ENCODE results near the gene SPINT1. TPM values are rescaled to one million over a fixed set of nuclear protein-coding genes. Genes with fewer than 3 reads are reported as not detected.

Gene SPINT1
- total and polyA plus RNA-seq, 2 donors (not counting 1 experiment from before 2014, with no cell fraction given) = 14.4 to 21.3 TPM

DNA sequence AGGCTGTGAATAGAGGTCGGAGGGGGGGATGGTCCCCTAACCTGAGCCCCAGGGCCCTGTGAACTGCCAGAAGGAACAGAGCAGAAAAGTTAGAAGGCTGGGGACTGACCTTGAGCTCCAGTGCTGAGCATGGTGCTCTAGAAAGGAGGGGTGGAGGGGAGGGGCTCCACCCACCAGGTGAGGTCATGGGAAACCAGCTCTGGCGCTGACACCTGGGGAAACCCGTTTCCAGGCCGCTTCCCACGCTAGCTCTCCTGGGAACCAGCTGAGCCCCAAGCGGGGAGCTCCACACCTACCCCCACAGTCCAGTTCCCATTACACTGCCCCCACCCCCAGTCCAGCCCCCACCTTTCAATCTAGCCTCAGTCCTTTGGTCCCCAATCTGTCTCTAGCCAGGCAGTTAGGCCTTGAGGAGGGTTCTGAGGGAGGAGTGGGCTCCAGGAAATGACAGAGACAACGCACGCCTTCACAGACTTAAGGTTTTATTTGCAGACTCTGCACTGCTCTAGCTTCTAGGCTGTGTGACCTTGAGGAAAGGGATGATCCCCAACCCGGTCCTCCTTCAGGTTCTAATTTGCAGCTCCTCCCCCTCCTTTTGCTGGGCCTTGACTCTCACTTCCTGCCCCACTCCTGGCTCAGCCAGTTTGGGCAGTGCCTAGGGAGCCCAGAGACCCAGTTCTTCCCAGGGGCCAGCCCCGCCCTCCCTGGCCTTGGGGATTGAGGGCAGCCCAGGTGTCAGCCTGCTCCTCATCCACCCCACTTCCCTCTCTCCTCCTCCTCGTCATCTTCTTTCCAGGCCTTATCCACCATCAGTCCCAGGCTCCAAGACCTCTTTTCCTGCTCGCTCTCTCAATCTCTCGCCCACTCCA is 28.1 kb downstream of the SPINT1 start:
- H2AFZ ChIP-seq (ENCODE audit: insufficient read depth, low read depth, low read length, poor library complexity, severe bottlenecking) = peak overlapping the region; percentile 21
- intact Hi-C loops (cut with micrococcal nuclease) = no loop called here
- TF ChIP-seq EZH2 (IDR thresholded peaks at IDR 0.05; ENCODE audit: borderline replicate concordance, insufficient read depth, low read depth, low read length, poor library complexity, severe bottlenecking) (no peak), CTCF (IDR thresholded peaks at IDR 0.05) (no peak)
- H3K9ac ChIP-seq (ENCODE audit: low read length) = no peak overlapping the region
- H3K9me3 ChIP-seq (ENCODE audit: control extremely low read depth in 1 of 3, control insufficient read depth in 2 of 3, insufficient read depth in 1 of 3, low read length in 2 of 3) = no peaks in the 10 kb centered on the region
- 67% methylated on average over 11 of the region's 13 CpGs for WGBS (ENCODE audit: insufficient coverage)
- peaks cover 6 to 11% of the 10 kb centered on the region in 2 donors for H3K4me1 ChIP-seq (ENCODE audit: control insufficient read depth in 2 of 2, insufficient read depth in 2 of 2, low read length in 2 of 2)
- no peak overlapping the region for H3K4me2 ChIP-seq (replicated peaks; ENCODE audit: low read depth, low read length, poor library complexity, severe bottlenecking)
- no peak overlapping the region for H3K27ac Mint-ChIP-seq
- DNase-seq (peak; percentile 30), ATAC-seq (ENCODE audit: low read depth) (peak; percentile 10)
- H3K27ac ChIP-seq (ENCODE audit: low read length in 2 of 2) = no peak overlapping the region
- H3K79me2 ChIP-seq (ENCODE audit: control insufficient read depth, insufficient read depth, low read length) = no peaks in the 10 kb centered on the region
- H3K4me3 ChIP-seq (ENCODE audit: control extremely low read depth in 1 of 5, extremely low read depth in 1 of 5, insufficient read depth in 1 of 5, low read depth in 2 of 5, low read length in 4 of 5) = no peak overlapping the region
- H3K36me3 ChIP-seq (replicated peaks in 1 of 2; ENCODE audit: control extremely low read depth in 1 of 2, control insufficient read depth in 1 of 2, extremely low read depth in 1 of 2, insufficient read depth in 2 of 2, low read length in 1 of 2) = no peaks in the 10 kb centered on the region
- ChIA-PET CTCF (interaction anchor here (0.7 to 2.7 kb wide), 5 partner anchors 20 to 125 kb away, joined by 3 to 9 read pairs (median 4); no protein-coding TSS in a partner anchor), POLR2A (interaction anchor here (0.6 kb wide), 1 partner anchor 271 kb away, joined by 4 read pairs; no protein-coding TSS in a partner anchor)
- H3K27me3 ChIP-seq (replicated peaks in 1 of 4; ENCODE audit: control extremely low read depth in 1 of 4, control insufficient read depth in 3 of 4, insufficient read depth in 4 of 4, low read length in 3 of 4) = peaks cover 0 to 17% (median 0%) of the 10 kb centered on the region in 4 experiments
- H3K4me1 Mint-ChIP-seq = peaks cover 23% of the 10 kb centered on the region
- no peaks in the 10 kb centered on the region for H3K9me3 Mint-ChIP-seq (ENCODE audit: insufficient read depth)
- H3K4me3 Mint-ChIP-seq = peak overlapping the region; percentile 34
- H3K27me3 Mint-ChIP-seq = peaks cover 6% of the 10 kb centered on the region
- no peaks in the 10 kb centered on the region for H4K20me1 ChIP-seq (ENCODE audit: control insufficient read depth, insufficient read depth, low read length, poor library complexity, severe bottlenecking)
